CD4-positive, CD25-positive, alpha-beta regulatory T cell (primary cell): Measurements from ENCODE around the gene PLXND1. TPM values are rescaled to one million over a fixed set of nuclear protein-coding genes. Genes with fewer than 3 reads are reported as not detected.
A peak's percentile ranks its signal among the peaks of the same experiment; 100 is the strongest.

ENCODE experiments used
- ATAC-seq, 2 donors: fragments of 150-1000 bp; cut with Tn5 transposase; one replicate each; pipeline ENCODE4 v1.10.0; 2021; ENCODE audit warnings: low read depth in 2 of 2, moderate number of reproducible peaks in 2 of 2, moderate library complexity in 1 of 2
- DNase-seq, 3 donors: peaks; one replicate each; pipeline versions ENCODE4 v3.0.0 to v3.0.0-alpha.2; 2012 to 2022; ENCODE audit warnings: mixed read lengths in 1 of 3
- H3K27ac ChIP-seq: one replicate; pipeline ENCODE4 v1.7.0; 2013; ENCODE audit warnings: mild to moderate bottlenecking, low read length; ENCODE audit not compliant: insufficient read depth, poor library complexity, severe bottlenecking
- H3K27me3 ChIP-seq: one replicate; pipeline ENCODE4 v1.7.0; 2013; ENCODE audit warnings: low read length; ENCODE audit not compliant: control insufficient read depth, insufficient read depth
- H3K36me3 ChIP-seq: one replicate; pipeline ENCODE4 v1.7.0; 2013; ENCODE audit warnings: mild to moderate bottlenecking, low read length, moderate library complexity; ENCODE audit not compliant: control insufficient read depth, insufficient read depth
- H3K4me1 ChIP-seq: 2 replicates; pipeline ENCODE4 v1.7.0; 2013; ENCODE audit warnings: mild to moderate bottlenecking, low read length; ENCODE audit not compliant: insufficient read depth, control insufficient read depth, poor library complexity, severe bottlenecking
- H3K4me3 ChIP-seq: one replicate; pipeline ENCODE4 v1.7.0; 2013; ENCODE audit warnings: low read depth, mild to moderate bottlenecking, low read length, moderate library complexity
- H3K9me3 ChIP-seq, 2 experiments: 1 replicate in 1 of 2; 2 replicates in 1 of 2; pipeline ENCODE4 v1.7.0; 2013; ENCODE audit warnings: low read length in 2 of 2, mild to moderate bottlenecking in 1 of 2, moderate library complexity in 1 of 2; ENCODE audit not compliant: control insufficient read depth in 2 of 2
- H3K27ac Mint-ChIP-seq, 3 donors: one replicate each; pipeline ENCODE4 v1.8.0; 2020 to 2022; ENCODE audit warnings: mild to moderate bottlenecking in 3 of 3, mixed read lengths in 3 of 3, moderate library complexity in 2 of 3
- H3K27me3 Mint-ChIP-seq: one replicate; pipeline ENCODE4 v1.8.0; 2022; ENCODE audit warnings: mild to moderate bottlenecking, mixed read lengths
- H3K36me3 Mint-ChIP-seq: one replicate; pipeline ENCODE4 v1.8.0; 2020; ENCODE audit warnings: mixed read lengths
- H3K4me1 Mint-ChIP-seq, 4 donors: one replicate each; pipeline ENCODE4 v1.8.0; 2020 to 2022; ENCODE audit warnings: mixed read lengths in 4 of 4, mild to moderate bottlenecking in 1 of 4
- H3K4me3 Mint-ChIP-seq, 4 donors: one replicate each; pipeline ENCODE4 v1.8.0; 2020 to 2022; ENCODE audit warnings: mild to moderate bottlenecking in 4 of 4, mixed read lengths in 4 of 4, moderate library complexity in 3 of 4
- H3K9me3 Mint-ChIP-seq, 7 donors: one replicate each; pipeline ENCODE4 v1.8.0; 2020 to 2022; ENCODE audit warnings: mixed read lengths in 7 of 7, mild to moderate bottlenecking in 3 of 7, moderate library complexity in 2 of 7
- polyA plus RNA-seq, 4 donors: library from polyadenylated mRNA; unstranded; fragments of 300-500 nt; fragmentation: Illumina TruSeq; gene quantifications; one replicate each; pipeline ENCODE4 v1.2.3, GENCODE V29; 2021
- total RNA-seq: library from RNA; stranded (reverse); gene quantifications from one replicate; pipeline ENCODE4 v1.2.3, GENCODE V29; 2022

Gene PLXND1
- total and polyA plus RNA-seq, 5 donors from 2014 or later: 0.48 to 11.3 (median 0.83) TPM; not detected in 1

GRCh38 chr3:129601713-129602112 lies 4.8 kb downstream of the PLXND1 start:
- H3K9me3 ChIP-seq: no peaks in the 10 kb centered on the region
- ATAC-seq: no peak
- Mint-ChIP-seq H3K27ac (peak overlapping the region in 1 of 3 donors; percentile 34), H3K4me1 (peaks cover 0 to 15% (median 2%) of the 10 kb centered on the region in 4 donors), H3K4me3 (no peak overlapping the region), H3K36me3 (no peaks in the 10 kb centered on the region), H3K9me3 (no peaks in the 10 kb centered on the region), H3K27me3 (peaks cover 40% of the 10 kb centered on the region)
- H3K27me3 ChIP-seq: peaks cover 10% of the 10 kb centered on the region
- peaks cover 9% of the 10 kb centered on the region for H3K4me1 ChIP-seq
- no peak overlapping the region for H3K27ac ChIP-seq
- no peaks in the 10 kb centered on the region for H3K36me3 ChIP-seq
- H3K4me3 ChIP-seq: no peak overlapping the region
- no peak for DNase-seq

GRCh38 chr3:129600348-129600747 lies 6.1 kb downstream of the PLXND1 start:
- ATAC-seq (no peak), DNase-seq (no peak)
- Histone ChIP-seq H3K4me3 (no peak overlapping the region), H3K9me3 (no peaks in the 10 kb centered on the region), H3K36me3 (no peaks in the 10 kb centered on the region), H3K27ac (no peak overlapping the region), H3K27me3 (peaks cover 10% of the 10 kb centered on the region), H3K4me1 (peaks cover 1% of the 10 kb centered on the region)
- no peak overlapping the region for H3K27ac Mint-ChIP-seq
- no peak overlapping the region for H3K4me3 Mint-ChIP-seq
- H3K27me3 Mint-ChIP-seq: peaks cover 34% of the 10 kb centered on the region
- peaks cover 0 to 12% (median under 1%) of the 10 kb centered on the region in 4 donors for H3K4me1 Mint-ChIP-seq
- no peaks in the 10 kb centered on the region for H3K9me3 Mint-ChIP-seq
- no peaks in the 10 kb centered on the region for H3K36me3 Mint-ChIP-seq

GRCh38 chr3:129599607-129600006 lies 6.9 kb downstream of the PLXND1 start:
- no peak overlapping the region for H3K27ac Mint-ChIP-seq
- peaks cover 35% of the 10 kb centered on the region for H3K27me3 Mint-ChIP-seq
- H3K36me3 Mint-ChIP-seq: no peaks in the 10 kb centered on the region
- H3K4me1 ChIP-seq: no peaks in the 10 kb centered on the region
- no peak for DNase-seq
- no peak overlapping the region for H3K4me3 Mint-ChIP-seq
- no peak overlapping the region for H3K4me3 ChIP-seq
- H3K4me1 Mint-ChIP-seq: peaks cover 0 to 9% (median under 1%) of the 10 kb centered on the region in 4 donors
- no peaks in the 10 kb centered on the region for H3K36me3 ChIP-seq
- H3K27ac ChIP-seq: no peak overlapping the region
- H3K9me3 ChIP-seq: no peaks in the 10 kb centered on the region
- peak; percentile 17 to 28 for ATAC-seq
- H3K27me3 ChIP-seq: peaks cover 7% of the 10 kb centered on the region
- H3K9me3 Mint-ChIP-seq: no peaks in the 10 kb centered on the region

GRCh38 chr3:129599073-129599472 lies 7.4 kb downstream of the PLXND1 start:
- H3K9me3 ChIP-seq: no peaks in the 10 kb centered on the region
- peaks cover 3% of the 10 kb centered on the region for H3K27me3 ChIP-seq
- H3K27ac Mint-ChIP-seq: no peak overlapping the region
- H3K4me3 ChIP-seq: no peak overlapping the region
- peaks cover 30% of the 10 kb centered on the region for H3K27me3 Mint-ChIP-seq
- H3K9me3 Mint-ChIP-seq: no peaks in the 10 kb centered on the region
- no peak for DNase-seq
- no peak overlapping the region for H3K27ac ChIP-seq
- ATAC-seq: no peak
- peaks cover under 1 to 13% (median 4%) of the 10 kb centered on the region in 4 donors for H3K4me1 Mint-ChIP-seq
- H3K4me3 Mint-ChIP-seq: no peak overlapping the region
- H3K36me3 ChIP-seq: no peaks in the 10 kb centered on the region
- no peaks in the 10 kb centered on the region for H3K36me3 Mint-ChIP-seq
- peaks cover 4% of the 10 kb centered on the region for H3K4me1 ChIP-seq

GRCh38 chr3:129598484-129598883 lies 8.0 kb downstream of the PLXND1 start:
- no peaks in the 10 kb centered on the region for H3K27me3 ChIP-seq
- H3K4me3 ChIP-seq: no peak overlapping the region
- no peaks in the 10 kb centered on the region for H3K9me3 Mint-ChIP-seq
- peaks cover 4 to 18% (median 9%) of the 10 kb centered on the region in 4 donors for H3K4me1 Mint-ChIP-seq
- H3K4me1 ChIP-seq: peaks cover 9% of the 10 kb centered on the region
- peak overlapping the region in 1 of 4 donors; percentile 68 for H3K4me3 Mint-ChIP-seq
- DNase-seq: no peak
- no peak overlapping the region for H3K27ac Mint-ChIP-seq
- H3K36me3 ChIP-seq: no peaks in the 10 kb centered on the region
- no peaks in the 10 kb centered on the region for H3K9me3 ChIP-seq
- ATAC-seq: no peak
- H3K27me3 Mint-ChIP-seq: peaks cover 31% of the 10 kb centered on the region
- no peaks in the 10 kb centered on the region for H3K36me3 Mint-ChIP-seq
- no peak overlapping the region for H3K27ac ChIP-seq

GRCh38 chr3:129598000-129598381 lies 8.5 kb downstream of the PLXND1 start:
- H3K9me3 ChIP-seq: no peaks in the 10 kb centered on the region
- H3K4me1 Mint-ChIP-seq: peaks cover 4 to 22% (median 12%) of the 10 kb centered on the region in 4 donors
- H3K27me3 ChIP-seq: no peaks in the 10 kb centered on the region
- H3K36me3 Mint-ChIP-seq: no peaks in the 10 kb centered on the region
- DNase-seq (no peak), ATAC-seq (no peak)
- no peaks in the 10 kb centered on the region for H3K9me3 Mint-ChIP-seq
- no peak overlapping the region for H3K27ac Mint-ChIP-seq
- no peak overlapping the region for H3K4me3 ChIP-seq
- peaks cover 10% of the 10 kb centered on the region for H3K4me1 ChIP-seq
- no peak overlapping the region for H3K27ac ChIP-seq
- H3K4me3 Mint-ChIP-seq: no peak overlapping the region
- peaks cover 36% of the 10 kb centered on the region for H3K27me3 Mint-ChIP-seq
- H3K36me3 ChIP-seq: no peaks in the 10 kb centered on the region

GRCh38 chr3:129597087-129597999 lies 9.1 kb downstream of the PLXND1 start:
- Histone ChIP-seq H3K27me3 (no peaks in the 10 kb centered on the region), H3K27ac (no peak overlapping the region), H3K4me1 (peaks cover 10% of the 10 kb centered on the region), H3K9me3 (no peaks in the 10 kb centered on the region), H3K36me3 (no peaks in the 10 kb centered on the region), H3K4me3 (no peak overlapping the region)
- ATAC-seq (no peak), DNase-seq (no peak)
- Mint-ChIP-seq H3K27me3 (peaks cover 30% of the 10 kb centered on the region), H3K4me1 (peaks cover 4 to 23% (median 12%) of the 10 kb centered on the region in 4 donors), H3K4me3 (no peak overlapping the region), H3K9me3 (no peaks in the 10 kb centered on the region), H3K36me3 (no peaks in the 10 kb centered on the region), H3K27ac (no peak overlapping the region)
